Kidney tubule cell (primary cell): ENCODE measurements around the gene EVL.
"Not testable (repeated sequence)": the region's sequence is repeated elsewhere in the genome, so short reads cannot be mapped to it uniquely, and the experiment has no call there.

Experiments used
- DNase-seq: peaks from one replicate; pipeline ENCODE4 v3.0.0-alpha.2; 2018; ENCODE audit warnings: low spot score

The EVL gene

GRCh38 chr14:100172811-100173210 lies 107.6 kb downstream of the EVL start:
- DNase-seq: no peak

GRCh38 chr14:100173353-100173752 lies 108.1 kb downstream of the EVL start:
- no peak for DNase-seq

- no peak for DNase-seq
Measured at GRCh38 chr14:100176811-100177327, 111.6 kb downstream of the EVL start.

- no peak for DNase-seq
Measured at GRCh38 chr14:100178691-100179090, 113.5 kb downstream of the EVL start.

GRCh38 chr14:100180671-100181070 lies 115.4 kb downstream of the EVL start:
- not testable (repeated sequence) for DNase-seq

- DNase-seq: peak; percentile 65
Measured at GRCh38 chr14:100181876-100182551, 116.8 kb downstream of the EVL start.

GRCh38 chr14:100187247-100187833 lies 122.1 kb downstream of the EVL start:
- DNase-seq: no peak

GRCh38 chr14:100188392-100189030 lies 123.3 kb downstream of the EVL start:
- DNase-seq: no peak

GRCh38 chr14:100190126-100190525 lies 124.9 kb downstream of the EVL start:
- DNase-seq: peak; percentile 26

GRCh38 chr14:100191584-100192249 lies 126.5 kb downstream of the EVL start:
- no peak for DNase-seq

GRCh38 chr14:100192250-100192671 lies 127.0 kb downstream of the EVL start:
- DNase-seq: no peak

GRCh38 chr14:100192672-100193416 lies 127.6 kb downstream of the EVL start:
- peak; percentile 99 for DNase-seq
